NT2/D1 (cell line): Measurements from ENCODE around the gene PDE4C.

Experiments used
- SUZ12 ChIP-seq: IDR thresholded peaks from 2 replicates; pipeline ENCODE4 v1.6.1; 2011; ENCODE audit not compliant: insufficient read length, insufficient read depth; ENCODE audit errors: extremely low read depth
- YY1 ChIP-seq: IDR thresholded peaks from 2 replicates; pipeline ENCODE4 v1.6.1; 2011; ENCODE audit not compliant: insufficient read length, insufficient read depth
- ZNF274 ChIP-seq: IDR thresholded peaks from 2 replicates; pipeline ENCODE4 v1.6.1; 2011; ENCODE audit warnings: mild to moderate bottlenecking, low read depth, low read length

DNA sequence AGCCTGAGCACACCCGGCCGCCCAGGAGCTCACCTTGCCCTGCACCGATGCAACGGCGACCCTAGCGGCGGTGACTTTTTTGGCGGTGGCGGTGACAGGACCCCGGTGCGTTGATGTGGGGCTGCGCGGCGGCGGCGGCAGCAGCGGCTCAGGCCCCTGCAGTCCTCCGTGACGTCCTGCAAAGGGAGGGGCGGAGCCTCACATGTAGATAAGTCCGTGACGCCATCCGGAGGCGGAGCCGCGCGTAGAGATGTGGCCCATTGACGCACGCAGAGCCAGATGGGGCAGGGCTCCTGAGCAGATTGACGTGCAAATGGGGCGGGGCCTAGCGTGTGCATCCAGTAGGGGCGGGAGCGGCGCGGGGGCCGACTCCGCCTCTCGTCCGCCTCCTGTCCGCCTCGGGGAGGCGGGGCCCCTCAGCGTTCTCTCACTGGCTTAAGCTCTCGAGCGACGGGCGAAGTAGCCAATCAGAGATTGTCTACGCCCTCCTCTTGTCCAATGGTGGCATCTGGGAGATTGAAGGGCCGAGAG, 22.3 kb downstream of the PDE4C start, which contains the start of gene RAB3A:
- TF ChIP-seq ZNF274 (no peak), YY1 (no peak), SUZ12 (no peak)
